ENCODE results near the gene OR2A1.
"Not testable (repeated sequence)": the region's sequence is repeated elsewhere in the genome, so short reads cannot be mapped to it uniquely, and the experiment has no call there.

The OR2A1 gene

GRCh38 chr7:144287171-144287784 lies 24.9 kb upstream of the OR2A1 start:
- H3K4me2 ChIP-seq (ENCODE audit: insufficient read depth, low read length, poor library complexity, severe bottlenecking); H4K91ac ChIP-seq (ENCODE audit: low read depth, low read length, poor library complexity); H2BK5ac ChIP-seq (ENCODE audit: low read length); H3K4me1 ChIP-seq (ENCODE audit: control insufficient read depth in 2 of 2, insufficient read depth in 1 of 2, low read depth in 1 of 2, low read length in 2 of 2); H2AFZ ChIP-seq (ENCODE audit: low read length); H3K4me3 ChIP-seq (ENCODE audit: low read length in 2 of 2); H3K14ac ChIP-seq (ENCODE audit: low read length); H3K27ac ChIP-seq (replicated peaks; ENCODE audit: low read length); H3K9ac ChIP-seq (ENCODE audit: low read depth, low read length, poor library complexity); H3K18ac ChIP-seq (ENCODE audit: low read length); H2BK15ac ChIP-seq (ENCODE audit: low read length); H3K79me1 ChIP-seq (ENCODE audit: low read depth, low read length); H3K9me3 ChIP-seq (replicated peaks in 1 of 2; ENCODE audit: control insufficient read depth in 2 of 2, insufficient read depth in 1 of 2, low read depth in 1 of 2, low read length in 2 of 2); H2BK12ac ChIP-seq (ENCODE audit: low read length); H3K23ac ChIP-seq (ENCODE audit: low read depth, low read length, poor library complexity); H3K36me3 ChIP-seq (replicated peaks in 1 of 2; ENCODE audit: control insufficient read depth in 2 of 2, insufficient read depth in 2 of 2, low read length in 2 of 2); H2AK5ac ChIP-seq (ENCODE audit: low read depth, low read length); H2BK120ac ChIP-seq (ENCODE audit: low read depth, low read length); DNase-seq (ENCODE audit: low spot score); H3K4ac ChIP-seq (ENCODE audit: low read length); H4K8ac ChIP-seq (ENCODE audit: low read depth, low read length); H3K27me3 ChIP-seq (ENCODE audit: control insufficient read depth in 3 of 3, insufficient read depth in 3 of 3, low read depth in 1 of 3, low read length in 3 of 3): not testable (repeated sequence)
- no CpG with 5 or more reads among the region's 3 CpGs for WGBS, 2 donors (ENCODE audit: extremely low coverage in 2 of 2, insufficient read length in 2 of 2, insufficient replicate concordance in 1 of 2)

- not testable (repeated sequence) for H4K91ac ChIP-seq (ENCODE audit: low read depth, low read length, poor library complexity); H2AK5ac ChIP-seq (ENCODE audit: low read depth, low read length); H2BK15ac ChIP-seq (ENCODE audit: low read length); DNase-seq (ENCODE audit: low spot score); H2BK12ac ChIP-seq (ENCODE audit: low read length); H3K4me2 ChIP-seq (ENCODE audit: insufficient read depth, low read length, poor library complexity, severe bottlenecking); H3K27me3 ChIP-seq (ENCODE audit: control insufficient read depth in 3 of 3, insufficient read depth in 3 of 3, low read depth in 1 of 3, low read length in 3 of 3); H3K4me3 ChIP-seq (ENCODE audit: low read length in 2 of 2); H3K18ac ChIP-seq (ENCODE audit: low read length); H3K14ac ChIP-seq (ENCODE audit: low read length); H4K8ac ChIP-seq (ENCODE audit: low read depth, low read length); H3K9me3 ChIP-seq (replicated peaks in 1 of 2; ENCODE audit: control insufficient read depth in 2 of 2, insufficient read depth in 1 of 2, low read depth in 1 of 2, low read length in 2 of 2); H3K36me3 ChIP-seq (replicated peaks in 1 of 2; ENCODE audit: control insufficient read depth in 2 of 2, insufficient read depth in 2 of 2, low read length in 2 of 2); H3K27ac ChIP-seq (replicated peaks; ENCODE audit: low read length); H3K9ac ChIP-seq (ENCODE audit: low read depth, low read length, poor library complexity); H3K4ac ChIP-seq (ENCODE audit: low read length); H2BK5ac ChIP-seq (ENCODE audit: low read length); H3K79me1 ChIP-seq (ENCODE audit: low read depth, low read length); H2BK120ac ChIP-seq (ENCODE audit: low read depth, low read length); H3K4me1 ChIP-seq (ENCODE audit: control insufficient read depth in 2 of 2, insufficient read depth in 1 of 2, low read depth in 1 of 2, low read length in 2 of 2); H3K23ac ChIP-seq (ENCODE audit: low read depth, low read length, poor library complexity); H2AFZ ChIP-seq (ENCODE audit: low read length)
- no CpG with 5 or more reads among the region's 4 CpGs for WGBS, 2 donors (ENCODE audit: extremely low coverage in 2 of 2, insufficient read length in 2 of 2, insufficient replicate concordance in 1 of 2)
Measured at GRCh38 chr7:144291607-144292006, 20.6 kb upstream of the OR2A1 start.

GRCh38 chr7:144292384-144293161 lies 19.6 kb upstream of the OR2A1 start:
- H4K91ac ChIP-seq (ENCODE audit: low read depth, low read length, poor library complexity); H3K4me3 ChIP-seq (ENCODE audit: low read length in 2 of 2); H3K79me1 ChIP-seq (ENCODE audit: low read depth, low read length); H3K18ac ChIP-seq (ENCODE audit: low read length); H2AK5ac ChIP-seq (ENCODE audit: low read depth, low read length); H2BK12ac ChIP-seq (ENCODE audit: low read length); H2AFZ ChIP-seq (ENCODE audit: low read length); H3K23ac ChIP-seq (ENCODE audit: low read depth, low read length, poor library complexity); H3K27ac ChIP-seq (replicated peaks; ENCODE audit: low read length); H2BK120ac ChIP-seq (ENCODE audit: low read depth, low read length); H3K36me3 ChIP-seq (replicated peaks in 1 of 2; ENCODE audit: control insufficient read depth in 2 of 2, insufficient read depth in 2 of 2, low read length in 2 of 2); H3K9ac ChIP-seq (ENCODE audit: low read depth, low read length, poor library complexity); H3K27me3 ChIP-seq (ENCODE audit: control insufficient read depth in 3 of 3, insufficient read depth in 3 of 3, low read depth in 1 of 3, low read length in 3 of 3); H2BK15ac ChIP-seq (ENCODE audit: low read length); H3K14ac ChIP-seq (ENCODE audit: low read length); DNase-seq (ENCODE audit: low spot score); H4K8ac ChIP-seq (ENCODE audit: low read depth, low read length); H3K4me2 ChIP-seq (ENCODE audit: insufficient read depth, low read length, poor library complexity, severe bottlenecking); H3K4me1 ChIP-seq (ENCODE audit: control insufficient read depth in 2 of 2, insufficient read depth in 1 of 2, low read depth in 1 of 2, low read length in 2 of 2); H3K4ac ChIP-seq (ENCODE audit: low read length); H2BK5ac ChIP-seq (ENCODE audit: low read length); H3K9me3 ChIP-seq (replicated peaks in 1 of 2; ENCODE audit: control insufficient read depth in 2 of 2, insufficient read depth in 1 of 2, low read depth in 1 of 2, low read length in 2 of 2): not testable (repeated sequence)
- WGBS, 2 donors (ENCODE audit: extremely low coverage in 2 of 2, insufficient read length in 2 of 2, insufficient replicate concordance in 1 of 2), result no CpG with 5 or more reads among the region's 14 CpGs

- not testable (repeated sequence) for H3K18ac ChIP-seq (ENCODE audit: low read length); H3K9ac ChIP-seq (ENCODE audit: low read depth, low read length, poor library complexity); H3K4me3 ChIP-seq (ENCODE audit: low read length in 2 of 2); H2BK120ac ChIP-seq (ENCODE audit: low read depth, low read length); H2BK5ac ChIP-seq (ENCODE audit: low read length); H3K36me3 ChIP-seq (replicated peaks in 1 of 2; ENCODE audit: control insufficient read depth in 2 of 2, insufficient read depth in 2 of 2, low read length in 2 of 2); H3K4ac ChIP-seq (ENCODE audit: low read length); H3K9me3 ChIP-seq (replicated peaks in 1 of 2; ENCODE audit: control insufficient read depth in 2 of 2, insufficient read depth in 1 of 2, low read depth in 1 of 2, low read length in 2 of 2); H3K4me2 ChIP-seq (ENCODE audit: insufficient read depth, low read length, poor library complexity, severe bottlenecking); H2AK5ac ChIP-seq (ENCODE audit: low read depth, low read length); H3K79me1 ChIP-seq (ENCODE audit: low read depth, low read length); H4K91ac ChIP-seq (ENCODE audit: low read depth, low read length, poor library complexity); H2BK12ac ChIP-seq (ENCODE audit: low read length); H3K14ac ChIP-seq (ENCODE audit: low read length); H3K4me1 ChIP-seq (ENCODE audit: control insufficient read depth in 2 of 2, insufficient read depth in 1 of 2, low read depth in 1 of 2, low read length in 2 of 2); H3K27me3 ChIP-seq (ENCODE audit: control insufficient read depth in 3 of 3, insufficient read depth in 3 of 3, low read depth in 1 of 3, low read length in 3 of 3); DNase-seq (ENCODE audit: low spot score); H3K27ac ChIP-seq (replicated peaks; ENCODE audit: low read length); H2BK15ac ChIP-seq (ENCODE audit: low read length); H4K8ac ChIP-seq (ENCODE audit: low read depth, low read length); H3K23ac ChIP-seq (ENCODE audit: low read depth, low read length, poor library complexity); H2AFZ ChIP-seq (ENCODE audit: low read length)
- no CpG with 5 or more reads among the region's 60 CpGs for WGBS, 2 donors (ENCODE audit: extremely low coverage in 2 of 2, insufficient read length in 2 of 2, insufficient replicate concordance in 1 of 2)
Measured at GRCh38 chr7:144293794-144294499, 18.3 kb upstream of the OR2A1 start.
